CD4-positive, alpha-beta T cell treated with Interleukin-17A for 1 hour (primary cell): ENCODE data around the gene SNTB2.
"Not testable (repeated sequence)": the region's sequence is repeated elsewhere in the genome, so short reads cannot be mapped to it uniquely, and the experiment has no call there.

ENCODE experiments used
- DNase-seq: peaks from one replicate; pipeline ENCODE4 v3.0.0-alpha.2; 2020

SNTB2 gene

DNA sequence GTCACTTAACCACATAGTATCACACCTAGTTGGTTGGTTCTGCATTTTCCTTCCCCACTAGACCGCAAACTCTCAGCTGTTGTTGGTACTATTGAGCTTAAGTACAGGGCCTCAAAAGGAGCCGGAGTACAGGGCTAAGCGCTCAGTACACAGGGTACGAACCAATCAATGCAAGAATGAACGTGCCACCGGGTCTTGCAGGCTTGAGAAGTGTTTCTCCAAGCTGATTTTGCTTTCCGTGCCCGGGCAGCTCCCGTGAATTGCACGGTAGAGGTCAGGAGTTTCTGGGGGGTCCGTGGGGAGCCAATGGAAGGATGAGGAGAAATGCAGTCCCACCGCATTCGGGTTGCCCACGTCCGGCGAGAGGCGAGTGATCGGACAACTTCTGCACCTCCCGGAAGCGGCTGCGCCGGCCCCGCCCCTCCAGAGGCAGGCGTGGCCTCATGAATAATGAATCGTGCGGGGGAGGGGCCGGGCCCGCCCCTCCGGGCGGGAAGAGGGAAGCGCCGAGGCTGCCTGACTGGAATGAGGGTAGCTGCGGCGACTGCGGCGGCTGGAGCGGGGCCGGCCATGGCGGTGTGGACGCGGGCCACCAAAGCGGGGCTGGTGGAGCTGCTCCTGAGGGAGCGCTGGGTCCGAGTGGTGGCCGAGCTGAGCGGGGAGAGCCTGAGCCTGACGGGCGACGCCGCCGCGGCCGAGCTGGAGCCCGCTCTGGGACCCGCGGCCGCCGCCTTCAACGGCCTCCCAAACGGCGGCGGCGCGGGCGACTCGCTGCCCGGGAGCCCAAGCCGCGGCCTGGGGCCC lies at the start of gene SNTB2:
Gene SNTB2, plus strand, starts transcription at position 523 of the 804 bp plus-strand sequence. Its CDS starts 3 bp downstream, at position 526.
- DNase-seq = peak; percentile 79

DNA sequence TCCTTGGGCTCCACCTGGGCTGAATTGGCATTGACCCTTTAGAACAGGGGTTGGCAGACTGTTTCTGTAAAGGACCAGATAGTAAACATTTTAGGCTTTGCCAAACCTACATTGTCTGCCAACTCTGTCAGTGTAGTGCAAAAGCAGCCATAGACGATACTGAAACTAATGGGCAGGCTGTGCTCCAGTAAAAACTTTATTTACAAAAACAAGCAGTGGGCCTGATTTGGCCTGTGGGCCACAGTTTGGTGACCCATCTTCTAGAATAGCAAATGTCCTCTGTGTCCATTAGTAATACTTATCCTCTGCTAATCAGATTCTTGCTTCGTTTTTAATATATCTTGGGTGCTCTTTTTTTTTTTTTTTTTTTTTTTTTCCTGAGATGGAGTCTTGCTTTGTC lies 48.4 kb upstream of the SNTB2 start:
- no peak for DNase-seq

GRCh38 chr16:69139464-69139863 lies 47.5 kb upstream of the SNTB2 start:
- not testable (repeated sequence) for DNase-seq

DNA sequence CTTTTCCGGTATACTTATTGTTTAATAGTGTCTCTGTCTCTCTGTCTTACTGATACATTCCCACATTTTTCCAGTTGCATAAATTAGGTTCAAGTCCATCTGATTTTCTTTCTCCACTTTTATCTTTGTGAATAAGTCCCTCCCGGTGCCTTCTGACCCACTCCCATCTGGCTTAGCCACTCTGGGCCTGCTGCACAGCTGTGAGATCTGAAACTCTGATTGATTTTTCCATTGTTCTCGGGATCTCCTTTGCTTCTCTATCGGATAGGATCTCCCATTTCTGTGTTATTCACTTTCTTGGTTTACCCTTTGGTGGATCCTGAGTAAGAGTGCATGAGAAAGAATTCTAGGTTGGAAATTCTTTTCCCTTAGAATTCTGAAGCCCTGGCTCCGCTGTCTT lies 46.0 kb upstream of the SNTB2 start:
- DNase-seq = no peak

GRCh38 chr16:69141936-69142335 lies 45.0 kb upstream of the SNTB2 start:
- no peak for DNase-seq

DNA sequence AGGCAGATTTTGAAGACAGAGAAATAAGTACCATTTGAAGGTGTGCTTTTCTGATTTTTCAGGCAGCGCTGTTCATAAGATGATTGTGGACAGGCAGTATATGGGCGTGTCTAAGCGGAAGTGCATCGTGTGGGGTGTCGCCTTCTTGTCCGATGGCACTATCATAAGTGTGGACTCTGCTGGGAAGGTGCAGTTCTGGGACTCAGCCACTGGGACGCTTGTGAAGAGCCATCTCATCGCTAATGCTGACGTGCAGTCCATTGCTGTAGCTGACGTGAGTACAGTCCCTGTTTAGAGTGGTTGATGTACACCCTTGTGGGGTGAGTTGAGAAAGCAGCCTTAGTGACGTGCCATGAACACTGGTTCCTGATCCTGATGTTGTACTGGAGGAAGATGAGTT lies 43.8 kb upstream of the SNTB2 start:
- DNase-seq = no peak

DNA sequence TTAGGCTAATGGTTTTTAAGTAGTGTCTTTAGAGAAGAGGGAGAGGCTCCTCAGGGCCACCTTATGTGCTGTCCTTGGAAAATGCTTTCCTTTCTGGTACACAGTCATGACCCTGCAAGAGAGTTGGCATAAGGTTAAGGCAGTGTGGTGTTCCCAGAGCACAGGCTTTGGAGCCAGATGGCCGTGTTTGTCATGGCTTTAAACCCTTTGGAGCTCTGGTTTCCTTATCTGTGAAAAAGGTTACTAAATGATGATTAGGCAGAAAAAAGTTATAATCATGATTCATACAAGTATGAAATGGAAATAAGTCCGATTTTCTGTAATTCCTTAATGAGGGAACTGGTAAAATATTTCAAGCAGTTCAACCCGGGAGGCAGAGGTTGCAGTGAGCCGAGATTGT lies 41.3 kb upstream of the SNTB2 start:
- no peak for DNase-seq

- DNase-seq = not testable (repeated sequence)
These were observed 37.3 kb upstream of the SNTB2 start for GRCh38 chr16:69149621-69150020.

GRCh38 chr16:69150146-69150865 lies 36.7 kb upstream of the SNTB2 start:
- peak; percentile 79 for DNase-seq

DNA sequence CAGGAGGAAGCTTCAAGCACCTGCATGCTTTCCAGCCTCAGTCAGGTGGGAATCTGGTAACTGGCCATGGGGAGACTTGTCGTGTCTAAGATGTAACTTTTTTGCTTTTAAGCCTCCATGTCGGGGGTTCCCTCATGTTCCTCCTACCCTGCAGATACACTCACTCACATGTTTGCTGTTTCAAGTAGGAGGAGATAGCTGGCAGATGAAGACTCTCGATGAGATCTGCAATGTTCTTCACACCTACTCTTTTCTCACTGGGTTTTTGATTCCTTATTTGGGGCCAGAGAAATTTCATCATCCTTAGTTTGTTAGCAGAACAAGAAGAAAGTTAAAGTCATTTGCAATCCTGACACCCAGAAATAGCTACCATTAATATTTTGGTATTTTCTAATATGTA lies 29.8 kb upstream of the SNTB2 start:
- DNase-seq = no peak

DNA sequence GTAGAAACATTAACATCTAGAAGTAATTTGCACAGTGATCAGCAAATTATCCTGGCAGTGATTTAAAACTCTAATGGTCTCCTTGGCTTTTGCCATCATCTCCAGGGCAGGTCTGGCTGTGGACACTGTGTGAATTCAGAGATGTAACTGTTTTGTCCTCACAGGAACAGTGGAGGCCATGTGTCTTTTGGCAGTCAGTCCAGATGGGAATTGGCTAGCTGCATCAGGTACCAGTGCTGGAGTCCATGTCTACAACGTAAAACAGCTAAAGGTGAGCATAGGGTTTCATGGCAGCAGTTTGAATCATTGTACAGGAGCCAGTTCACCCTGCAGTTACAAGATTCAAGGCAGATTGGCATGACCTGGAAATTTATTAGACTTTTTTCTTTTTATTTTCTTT lies 26.8 kb upstream of the SNTB2 start:
- no peak for DNase-seq

- no peak for DNase-seq
These were observed 21.4 kb upstream of the SNTB2 start for GRCh38 chr16:69165584-69165983.

DNA sequence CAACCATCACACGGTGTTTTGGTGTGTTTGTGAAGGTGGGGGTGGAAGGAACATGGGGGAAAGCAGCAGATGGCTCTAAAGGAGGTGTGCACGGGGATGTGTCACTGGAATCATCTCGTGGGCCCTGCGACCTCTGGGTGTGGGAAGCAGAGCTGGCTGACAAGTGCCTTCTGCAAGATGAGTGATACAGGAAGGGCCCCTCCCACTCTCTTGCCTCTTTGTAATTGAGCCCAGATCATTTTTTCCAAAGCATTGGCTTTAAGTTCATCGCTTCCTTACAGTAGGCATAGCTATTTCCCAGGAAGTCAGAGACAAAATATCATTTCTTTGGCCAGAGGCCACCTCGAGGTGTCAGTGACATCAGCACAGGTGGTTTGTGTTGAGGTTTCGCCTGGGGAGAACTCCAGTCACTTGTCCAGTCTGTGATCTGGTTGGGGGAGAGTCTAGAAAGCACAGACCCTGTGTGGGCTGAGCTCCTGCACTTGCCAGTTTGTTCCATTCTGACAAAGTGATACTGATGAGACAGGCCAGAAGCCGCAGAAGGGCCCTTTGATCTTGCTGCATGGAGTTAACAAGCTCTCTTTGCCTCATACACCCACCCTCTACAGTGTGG lies 20.6 kb upstream of the SNTB2 start:
- DNase-seq = peak; percentile 23

DNA sequence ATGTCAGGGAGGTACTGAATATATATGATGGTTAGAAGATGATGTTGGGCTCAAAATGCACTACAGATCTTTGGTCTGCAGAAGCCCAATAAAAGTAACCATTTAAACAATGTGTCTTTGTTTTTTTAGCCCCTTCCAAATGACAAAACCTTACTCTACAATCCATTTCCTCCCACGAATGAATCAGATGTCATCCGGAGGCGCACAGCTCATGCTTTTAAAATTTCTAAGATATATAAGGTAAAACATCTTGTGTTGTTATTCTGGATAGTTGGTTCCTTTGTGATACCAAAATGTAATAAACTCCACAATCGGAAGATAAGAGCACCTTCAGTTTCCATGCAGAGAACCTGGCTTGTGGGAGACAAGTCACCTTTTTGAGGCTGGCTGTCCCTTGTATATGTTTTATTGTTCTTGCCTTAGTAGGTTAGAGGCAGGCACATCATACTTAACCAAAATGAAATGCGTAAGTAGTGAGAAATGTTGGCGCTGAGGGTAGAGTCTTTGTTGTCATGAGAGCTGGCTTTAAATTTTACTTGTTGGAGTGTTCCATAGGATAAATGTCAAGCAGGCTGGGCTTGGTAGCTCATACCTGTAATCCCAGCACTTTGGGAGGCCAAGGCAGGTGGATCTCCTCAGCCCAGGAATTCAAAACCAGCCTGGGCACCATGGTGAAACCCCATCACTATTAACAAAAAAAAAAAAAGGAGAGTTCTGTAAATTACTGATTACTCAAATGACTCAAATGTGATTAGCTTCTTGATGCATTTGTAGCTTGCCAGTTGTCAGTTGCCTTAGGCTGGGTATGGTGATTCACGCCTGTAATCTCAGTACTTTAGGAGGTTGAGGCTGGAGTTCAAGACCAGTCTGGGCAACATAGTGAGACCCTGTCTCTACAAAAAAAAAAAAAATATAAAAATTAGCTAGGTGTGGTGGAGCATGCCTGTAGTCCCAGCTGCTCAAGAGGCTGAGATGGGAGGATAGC lies 19.7 kb upstream of the SNTB2 start:
- no peak for DNase-seq

DNA sequence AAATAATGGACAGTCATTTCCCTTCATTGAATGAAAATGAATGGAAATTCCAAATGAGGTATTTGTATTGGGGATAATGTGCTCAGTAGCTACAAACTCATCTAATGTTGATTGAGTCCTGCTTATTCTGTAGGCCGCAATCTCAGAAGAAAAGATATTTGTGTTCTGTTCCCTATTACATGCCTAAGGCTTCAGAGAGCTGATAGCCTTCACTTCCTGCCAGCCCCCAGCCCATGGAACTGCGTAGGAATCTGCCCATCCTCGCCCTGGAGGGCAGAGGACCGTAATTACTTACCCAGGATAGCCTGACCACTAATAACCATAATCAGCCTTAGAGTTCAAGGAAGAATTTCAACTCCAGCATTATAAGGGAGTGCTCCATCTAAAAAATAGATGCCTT lies 17.9 kb upstream of the SNTB2 start:
- DNase-seq = no peak

- DNase-seq = no peak
These were observed 17.2 kb upstream of the SNTB2 start for GRCh38 chr16:69169607-69170352.

DNA sequence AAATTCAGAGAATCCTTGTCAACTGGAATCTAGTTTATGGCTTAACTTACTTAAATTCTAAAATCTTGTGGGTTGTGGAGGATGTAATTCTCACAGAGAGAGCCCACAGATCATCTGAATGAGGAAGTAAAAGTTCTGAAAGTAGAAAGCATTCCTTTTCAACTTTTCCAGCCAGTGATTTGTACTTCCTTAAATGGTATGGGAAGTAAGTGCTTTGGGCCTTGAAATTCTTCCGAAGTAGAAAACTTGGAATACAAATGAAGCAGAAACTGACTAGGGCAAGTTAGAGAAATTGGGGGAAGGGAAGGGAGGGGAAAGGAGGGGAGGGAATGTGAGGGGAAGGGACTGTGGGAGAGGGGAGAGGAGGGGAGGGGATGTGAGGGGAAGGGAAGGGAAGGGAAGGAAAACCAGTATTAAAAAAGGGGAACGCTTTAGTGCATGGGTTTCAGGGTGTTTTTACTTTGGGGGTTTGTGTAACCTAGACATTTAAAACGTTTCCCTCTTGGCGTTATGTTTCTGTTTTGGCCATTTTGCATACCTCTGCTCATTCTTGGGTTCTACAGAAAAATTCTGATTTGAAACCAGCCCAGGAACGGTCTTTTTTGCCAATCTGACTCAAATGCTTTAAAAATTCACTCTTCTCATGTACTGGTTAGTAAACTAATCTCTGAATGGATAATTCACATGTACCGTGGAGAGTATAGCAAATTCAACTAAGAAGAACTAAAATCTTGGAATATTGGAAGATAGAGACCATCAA lies 15.5 kb upstream of the SNTB2 start:
- DNase-seq = no peak

GRCh38 chr16:69176033-69176800 lies 10.7 kb upstream of the SNTB2 start:
- DNase-seq = no peak

DNA sequence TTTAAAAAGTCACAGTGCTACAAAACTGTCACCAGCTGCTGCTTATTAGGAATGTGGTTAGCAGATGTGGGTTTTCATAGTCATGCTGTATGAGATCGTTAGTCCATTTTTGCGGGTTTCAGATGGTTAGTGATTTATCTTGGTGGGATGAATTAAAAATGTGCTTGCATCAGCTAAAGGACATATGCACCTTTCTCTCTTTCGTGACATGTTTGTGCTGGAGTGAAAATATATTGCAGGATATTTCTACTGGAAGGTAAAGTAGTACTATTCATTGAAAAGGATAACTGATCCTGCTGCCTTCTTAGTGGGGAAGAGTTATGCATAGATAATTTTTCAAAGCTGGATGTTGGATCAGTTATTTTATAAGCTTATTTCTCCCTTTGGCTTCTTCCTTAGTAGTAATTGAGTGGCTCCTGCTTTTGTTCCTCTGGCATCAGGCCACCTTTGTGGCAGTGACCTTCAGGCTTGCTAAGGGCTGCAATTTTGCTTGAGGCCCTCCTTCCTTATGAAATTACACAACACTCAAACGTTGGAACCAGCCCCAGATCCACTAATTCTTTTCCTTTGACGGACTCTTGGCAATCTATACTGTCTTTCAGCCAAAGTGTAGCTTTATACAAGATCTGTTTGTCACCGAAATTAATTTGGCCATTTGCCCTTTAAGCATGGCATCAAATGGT lies 7.5 kb upstream of the SNTB2 start:
- no peak for DNase-seq

DNA sequence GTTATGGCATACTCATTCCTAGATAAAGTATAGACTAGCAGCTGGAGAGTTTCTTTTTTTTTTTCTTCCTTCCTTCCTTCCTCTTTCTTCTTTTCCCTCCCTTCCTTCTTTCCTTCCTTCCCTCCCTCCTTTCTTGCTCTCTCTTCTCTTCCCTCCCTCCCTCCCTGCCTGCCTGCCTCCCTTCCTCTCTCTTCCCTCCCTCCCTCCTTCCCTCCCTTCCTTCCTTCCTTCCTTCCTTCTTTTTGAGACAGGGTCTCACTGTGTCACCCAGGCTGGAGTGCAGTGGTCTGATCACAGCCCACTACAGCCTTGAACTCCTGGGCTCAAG lies 7.0 kb upstream of the SNTB2 start:
- DNase-seq = no peak
